GM12878 (cell line): ENCODE measurements around the gene GNPTAB. TPM values are rescaled to one million over a fixed set of nuclear protein-coding genes. Genes with fewer than 3 reads are reported as not detected.

ENCODE experiments used
- ATAC-seq: fragments of 200-7000 bp; cut with Tn5 transposase; 3 replicates; pipeline ENCODE4 v1.9.1; 2020; ENCODE audit warnings: mild to moderate bottlenecking, moderate library complexity
- BruUV-seq: library from RNA; stranded (reverse); fragments of 400-500 nt; replicated peaks from 2 replicates; lab custom pipeline; 2021; lab: Mats Ljungman, UMichigan
- CTCF ChIA-PET: fragments of 300-600 bp; sonication (Branson Sonifier 250); formaldehyde crosslinking; extraction: SDS; loops from one replicate; lab custom pipeline; 2021; ENCODE audit warnings: inconsistent platforms; lab: Yijun Ruan, JAX
- POLR2A ChIA-PET: fragments of 350-600 bp; formaldehyde crosslinking; extraction: SDS; loops from one replicate; lab custom pipeline; 2021; ENCODE audit warnings: inconsistent platforms; lab: Charles Lee
- RAD21 ChIA-PET: fragments of 300-600 bp; sonication (Branson Sonifier 250); formaldehyde crosslinking; loops from one replicate; lab custom pipeline; 2023; ENCODE audit warnings: antibody characterized with exemption; ENCODE audit not compliant: unreplicated experiment; lab: Charles Lee
- SMC1A ChIA-PET: fragments of 300-600 bp; sonication (Branson Sonifier 250); formaldehyde crosslinking; loops from one replicate; lab custom pipeline; 2023; ENCODE audit not compliant: unreplicated experiment, uncharacterized antibody; lab: Charles Lee
- DNase-seq: peaks from one replicate; pipeline ENCODE4 v3.0.0-alpha.2; 2011; ENCODE audit warnings: low read depth, low spot score
- FAIRE-seq: peaks from 3 replicates; lab custom pipeline; 2011; peaks lifted over from hg19 to GRCh38; lab: Jason Lieb, UNC
- H2AFZ ChIP-seq: 2 replicates; pipeline ENCODE4 v1.6.0; 2011; ENCODE audit warnings: low read depth, low read length, control low read depth; ENCODE audit not compliant: control insufficient read depth
- H3K27ac ChIP-seq: 2 replicates; pipeline ENCODE4 v1.5.1; 2011; ENCODE audit warnings: control low read depth; ENCODE audit not compliant: control insufficient read depth, insufficient read depth
- H3K27me3 ChIP-seq, 2 experiments: replicated peaks in 1 of 2; 2 replicates each; pipeline versions ENCODE4 v1.6.0 to v1.6.1; 2011; ENCODE audit warnings: low read length in 1 of 2; ENCODE audit not compliant: control insufficient read depth in 2 of 2, insufficient read depth in 2 of 2
- H3K36me3 ChIP-seq, 2 experiments: 2 replicates each; pipeline ENCODE4 v1.5.1; 2011; ENCODE audit warnings: low read length in 1 of 2; ENCODE audit not compliant: control insufficient read depth in 2 of 2, insufficient read depth in 2 of 2
- H3K4me1 ChIP-seq: 2 replicates; pipeline ENCODE4 v1.6.1; 2011; ENCODE audit warnings: mild to moderate bottlenecking, low read length, moderate library complexity, mixed read lengths; ENCODE audit not compliant: control insufficient read depth, insufficient read depth
- H3K4me2 ChIP-seq: 2 replicates; pipeline ENCODE4 v1.6.0; 2011; ENCODE audit warnings: control low read depth; ENCODE audit not compliant: control insufficient read depth, insufficient read depth
- H3K4me3 ChIP-seq: fragments of 200-600 bp; sonication (generic); 2 replicates; pipeline ENCODE4 v1.5.1; 2016
- H3K79me2 ChIP-seq: 2 replicates; pipeline ENCODE4 v1.6.0; 2011; ENCODE audit warnings: low read length; ENCODE audit not compliant: control insufficient read depth, insufficient read depth
- H3K9ac ChIP-seq: 2 replicates; pipeline ENCODE4 v1.8.0; 2011; ENCODE audit warnings: low read length, control low read depth, mixed read lengths; ENCODE audit not compliant: control insufficient read depth, insufficient read depth
- H3K9me3 ChIP-seq: replicated peaks from 3 replicates; pipeline ENCODE4 v1.5.1; 2011; ENCODE audit warnings: mild to moderate bottlenecking, low read length; ENCODE audit not compliant: control insufficient read depth, insufficient read depth
- H4K20me1 ChIP-seq: 2 replicates; pipeline ENCODE4 v1.6.0; 2011; ENCODE audit not compliant: control insufficient read depth, insufficient read depth
- BCLAF1 ChIP-seq: fragments of 450-650 bp; IDR thresholded peaks from 2 replicates; pipeline ENCODE4 v1.6.1; 2017; ENCODE audit warnings: antibody characterized with exemption, mild to moderate bottlenecking, moderate library complexity
- CREM ChIP-seq: IDR thresholded peaks from 2 replicates; pipeline ENCODE4 v1.6.1; 2014; ENCODE audit warnings: antibody characterized with exemption, low read depth
- HSF1 ChIP-seq: fragments of 150-350 bp; IDR thresholded peaks from 2 replicates; pipeline ENCODE4 v1.6.1; 2014; ENCODE audit warnings: mild to moderate bottlenecking, low read depth, low read length
- IRF4 ChIP-seq: IDR thresholded peaks from 2 replicates; pipeline ENCODE4 v1.6.1; 2011; ENCODE audit warnings: low read depth, low read length
- NFIC ChIP-seq: IDR thresholded peaks from 2 replicates; pipeline ENCODE4 v1.6.1; 2012; ENCODE audit warnings: low read depth, mild to moderate bottlenecking, inconsistent platforms, low read length, moderate library complexity
- POLR2AphosphoS2 ChIP-seq: IDR thresholded peaks from 2 replicates; pipeline ENCODE4 v1.6.1; 2011; ENCODE audit warnings: low read depth, mild to moderate bottlenecking, low read length, improper control_type of control experiment, moderate library complexity
- RELB ChIP-seq: fragments of 450-650 bp; IDR thresholded peaks from 2 replicates; pipeline ENCODE4 v1.6.1; 2017; ENCODE audit warnings: low read depth, mild to moderate bottlenecking, moderate library complexity
- REST ChIP-seq: IDR thresholded peaks from 2 replicates; pipeline ENCODE4 v1.6.1; 2012; ENCODE audit warnings: mild to moderate bottlenecking, low read depth, low read length
- RUNX3 ChIP-seq: IDR thresholded peaks from 2 replicates; pipeline ENCODE4 v1.6.1; 2012; ENCODE audit warnings: low read length, inconsistent platforms
- SIN3A ChIP-seq: IDR thresholded peaks from 2 replicates; pipeline ENCODE4 v1.6.1; 2012; ENCODE audit warnings: low read depth, low read length, improper control_type of control experiment
- SREBF2 ChIP-seq: IDR thresholded peaks from 2 replicates; pipeline ENCODE4 v1.6.1; 2012; ENCODE audit warnings: mild to moderate bottlenecking, low read length
- STAT3 ChIP-seq: IDR thresholded peaks from 2 replicates; pipeline ENCODE4 v1.6.1; 2011; ENCODE audit warnings: low read depth, low read length, improper control_type of control experiment
- TBL1XR1 ChIP-seq: IDR thresholded peaks from 2 replicates; pipeline ENCODE4 v1.6.1; 2012; ENCODE audit warnings: low read depth, low read length, improper control_type of control experiment
- TCF3 ChIP-seq: IDR thresholded peaks from 2 replicates; pipeline ENCODE4 v1.6.1; 2012; ENCODE audit warnings: low read depth, mild to moderate bottlenecking, low read length, borderline replicate concordance; ENCODE audit not compliant: insufficient read depth
- ZNF24 ChIP-seq: fragments of 450-650 bp; IDR thresholded peaks from 2 replicates; pipeline ENCODE4 v1.6.1; 2017; ENCODE audit warnings: antibody characterized with exemption, mild to moderate bottlenecking
- ZZZ3 ChIP-seq: IDR thresholded peaks from 2 replicates; pipeline ENCODE4 v1.6.1; 2011; ENCODE audit warnings: low read depth; ENCODE audit not compliant: control insufficient read depth, insufficient read length
- WGBS: methylation state at CpG from one replicate; pipeline ENCODE4 v1.1.6; 2016; ENCODE audit warnings: low lambda C conversion rate; ENCODE audit not compliant: insufficient replicate concordance, insufficient coverage; ENCODE audit errors: missing lambda C conversion rate; 5-methylcytosine and 5-hydroxymethylcytosine counted together
- in situ Hi-C: fragments of 300-500 bp; cut with MboI; formaldehyde crosslinking; loops from 9 replicates; pipeline ENCODE4 v1.14.3; 2018; ENCODE audit warnings: mixed read lengths
- intact Hi-C: fragments of 100-400 bp; cut with micrococcal nuclease; formaldehyde crosslinking; loops from one replicate; pipeline ENCODE4 v1.14.2; 2022; ENCODE audit not compliant: unreplicated experiment
- polyA plus RNA-seq, 11 experiments: library from polyadenylated mRNA; depleted of rRNA in 4 of 11; unstranded in 6 of 11; stranded (reverse) in 5 of 11; fragments of >200 nt; fragmentation: Nextera tagmentation in 4 of 11; fragmentation: Illumina TruSeq in 1 of 11; extraction: Ambion mirVana in 4 of 11; extraction: Trizol in 1 of 11; gene quantifications; 1 replicate in 1 of 11; 2 replicates in 10 of 11; pipeline versions ENCODE4 v1.2.1 to v1.2.3, GENCODE V29; 2011 to 2016; ENCODE audit warnings: inconsistent platforms in 2 of 11, missing spikeins in 2 of 11, low read depth in 1 of 11
- total RNA-seq, 4 experiments: library from RNA; depleted of rRNA in 3 of 4; stranded (reverse); fragments of >200 nt in 3 of 4; fragmentation: Illumina TruSeq in 1 of 4; extraction: Trizol in 1 of 4; gene quantifications; 2 replicates each; pipeline versions ENCODE4 v1.2.1 to v1.2.3, GENCODE V29; 2013 to 2021

The GNPTAB gene
- total and polyA plus RNA-seq, 10 of the 15 experiments (the other 5 are each of a cell fraction or from before 2014, with no cell fraction given): 9.8 to 38.9 (median 35.3) TPM

GRCh38 chr12:101819467-101819866 lies 11.3 kb downstream of the GNPTAB start:
- Histone ChIP-seq H3K4me2 (peak overlapping the region; percentile 9; the same call in 1 of the 2 replicates), H3K9ac (no peak overlapping the region), H2AFZ (no peak overlapping the region), H3K27me3 (no peaks in the 10 kb centered on the region), H3K79me2 (peaks cover 27% of the 10 kb centered on the region), H3K9me3 (peaks cover 5% of the 10 kb centered on the region; the same call in 2 of the 3 replicates), H3K36me3 (no peaks in the 10 kb centered on the region; a peak in 1 of 4 replicates), H4K20me1 (no peaks in the 10 kb centered on the region), H3K27ac (no peak overlapping the region), H3K4me1 (peaks cover 11% of the 10 kb centered on the region), H3K4me3 (no peak overlapping the region)
- intact Hi-C loops: no loop called here
- ATAC-seq (peak; percentile 66), FAIRE-seq (no peak), DNase-seq (no peak)
- SMC1A ChIA-PET: interaction anchor here (0.6 to 3.7 kb wide), 6 partner anchors 14 to 46 kb away, joined by 3 to 18 read pairs (median 4); no protein-coding TSS in a partner anchor
- POLR2A ChIA-PET: interaction anchor here (0.5 to 0.8 kb wide), 3 partner anchors 9 to 36 kb away, joined by 3 read pairs; no protein-coding TSS in a partner anchor
- no TSS peak for BruUV-seq
- CTCF ChIA-PET: interaction anchor here (2.8 kb wide), 1 partner anchor 10 kb away, joined by 15 read pairs; the partner anchor contains the start of gene GNPTAB
- RAD21 ChIA-PET: no interaction called here
- in situ Hi-C loops: no loop called here
- WGBS: 0% methylated on average over 2 of the region's 2 CpGs
- peak; percentile 74 for TF ChIP-seq RUNX3
- no peak for TF ChIP-seq POLR2AphosphoS2
- TF ChIP-seq CREM: peak; percentile 61
- TF ChIP-seq STAT3: no peak
- 0 out of 2 replicates have a peak, but pooled peaks have one; percentile 19 for TF ChIP-seq ZNF24
- TF ChIP-seq SREBF2: no peak
- no peak for TF ChIP-seq RELB
- TF ChIP-seq BCLAF1: no peak
- TF ChIP-seq REST: no peak
- TF ChIP-seq SIN3A: no peak
- peak; percentile 54; the same call in 1 of the 2 replicates for TF ChIP-seq NFIC
- peak; percentile 86 for TF ChIP-seq IRF4
- TF ChIP-seq HSF1: no peak
- TF ChIP-seq TCF3: no peak
- no peak for TF ChIP-seq TBL1XR1
- TF ChIP-seq ZZZ3: no peak
